Measurements from ENCODE around the gene CTNNBL1. TPM values are rescaled to one million over a fixed set of nuclear protein-coding genes. Genes with fewer than 3 reads are reported as not detected.

CTNNBL1 gene
- total RNA-seq, 4 donors from 2014 or later = 24.2 to 34.9 (median 31.6) TPM

GRCh38 chr20:37911261-37911660 lies 217.4 kb downstream of the CTNNBL1 start:
- no peak for TF ChIP-seq CTCF (IDR thresholded peaks at IDR 0.05)
- DNase-seq (ENCODE audit: low spot score) (no peak), ATAC-seq (ENCODE audit: low FRiP score) (no peak)

- no peak for DNase-seq (ENCODE audit: low spot score)
- ATAC-seq (ENCODE audit: low FRiP score) = no peak
- TF ChIP-seq CTCF (IDR thresholded peaks at IDR 0.05) = no peak
Observed at GRCh38 chr20:37911838-37912281, 218.0 kb downstream of the CTNNBL1 start.

- ATAC-seq (ENCODE audit: low FRiP score) = no peak
- TF ChIP-seq CTCF (IDR thresholded peaks at IDR 0.05) = no peak
- no peak for DNase-seq (ENCODE audit: low spot score)
Observed at GRCh38 chr20:37912874-37913273, 219.0 kb downstream of the CTNNBL1 start.

- TF ChIP-seq CTCF (IDR thresholded peaks at IDR 0.05) = no peak
Observed at GRCh38 chr20:37913567-37914366, 219.9 kb downstream of the CTNNBL1 start.

GRCh38 chr20:37914367-37914671 lies 220.5 kb downstream of the CTNNBL1 start:
- ATAC-seq (ENCODE audit: low FRiP score) (no peak), DNase-seq (ENCODE audit: low spot score) (no peak)
- TF ChIP-seq CTCF (IDR thresholded peaks at IDR 0.05) = no peak

More at GRCh38 chr20:37913567-37914366, 219.9 kb downstream of the CTNNBL1 start:
- DNase-seq (ENCODE audit: low spot score) = no peak
- no peak for ATAC-seq (ENCODE audit: low FRiP score)

- ATAC-seq (ENCODE audit: low FRiP score) = no peak
- no peak for DNase-seq (ENCODE audit: low spot score)
- no peak for TF ChIP-seq CTCF (IDR thresholded peaks at IDR 0.05)
Observed at GRCh38 chr20:37914672-37915433, 221.0 kb downstream of the CTNNBL1 start.
